Endothelial cell of umbilical vein (primary cell): ENCODE results near the gene KRTAP10-5. TPM values are rescaled to one million over a fixed set of nuclear protein-coding genes. Genes with fewer than 3 reads are reported as not detected.

Source experiments
- BruUV-seq: library from RNA; stranded (reverse); fragments of 400-500 nt; replicated peaks from 2 replicates; lab custom pipeline; 2021; lab: Mats Ljungman, UMichigan
- CTCF ChIA-PET: fragments of 300-600, 350-600 bp; sonication (Branson Sonifier 250); formaldehyde crosslinking; loops from one replicate; lab custom pipeline; 2021; ENCODE audit warnings: antibody characterized with exemption, inconsistent platforms; lab: Charles Lee
- POLR2A ChIA-PET: fragments of 300-600, 350-600 bp; sonication (Branson Sonifier 250); formaldehyde crosslinking; loops from one replicate; lab custom pipeline; 2021; ENCODE audit warnings: antibody characterized with exemption, inconsistent platforms; lab: Charles Lee
- DNase-seq: peaks from one replicate; pipeline ENCODE4 v3.0.0-alpha.2; 2011; ENCODE audit warnings: low read depth, low spot score
- FAIRE-seq: peaks from 2 replicates; lab custom pipeline; 2011; peaks lifted over from hg19 to GRCh38; lab: Jason Lieb, UNC
- H2AFZ ChIP-seq: 2 replicates; pipeline ENCODE4 v1.6.0; 2012; ENCODE audit warnings: low read depth, low read length, control low read depth, inconsistent platforms
- H3K27ac ChIP-seq: 2 replicates; pipeline ENCODE4 v1.5.1; 2011; ENCODE audit warnings: low read depth, mild to moderate bottlenecking, control low read depth, low read length, moderate library complexity; ENCODE audit not compliant: insufficient read depth
- H3K27me3 ChIP-seq, 2 experiments: 2 replicates each; pipeline versions ENCODE4 v1.6.0 to v1.6.1; 2011; ENCODE audit warnings: low read length in 2 of 2, mixed read lengths in 1 of 2; ENCODE audit not compliant: control insufficient read depth in 2 of 2, insufficient read depth in 2 of 2
- H3K36me3 ChIP-seq, 2 experiments: 2 replicates in 1 of 2; 3 replicates in 1 of 2; pipeline ENCODE4 v1.5.1; 2011; ENCODE audit warnings: low read length in 2 of 2, mild to moderate bottlenecking in 1 of 2, moderate library complexity in 1 of 2; ENCODE audit not compliant: control insufficient read depth in 2 of 2, insufficient read depth in 2 of 2; ENCODE audit errors: extremely low read depth in 1 of 2
- H3K4me1 ChIP-seq: 3 replicates; pipeline ENCODE4 v1.5.1; 2011; ENCODE audit warnings: mild to moderate bottlenecking, low read length; ENCODE audit not compliant: control insufficient read depth, insufficient read depth; ENCODE audit errors: extremely low read depth
- H3K4me2 ChIP-seq: 2 replicates; pipeline ENCODE4 v1.6.1; 2011; ENCODE audit warnings: low read length, control low read depth, mixed read lengths; ENCODE audit not compliant: insufficient read depth
- H3K4me3 ChIP-seq, 3 experiments: fragments of 200-600 bp in 1 of 3; sonication (generic), shearing (Covaris generic) in 1 of 3; replicated peaks in 1 of 3; 2 replicates each; pipeline ENCODE4 v1.5.1; 2011 to 2016; ENCODE audit warnings: control low read depth in 3 of 3, low read length in 3 of 3, mild to moderate bottlenecking in 2 of 3, inconsistent platforms in 1 of 3, low read depth in 1 of 3, moderate library complexity in 1 of 3; ENCODE audit not compliant: insufficient read depth in 1 of 3
- H3K79me2 ChIP-seq: 2 replicates; pipeline ENCODE4 v1.6.0; 2012; ENCODE audit warnings: low read length, inconsistent platforms; ENCODE audit not compliant: control insufficient read depth, insufficient read depth
- H3K9ac ChIP-seq: replicated peaks from 2 replicates; pipeline ENCODE3; 2011; ENCODE audit warnings: low read length, control low read depth; ENCODE audit not compliant: insufficient read depth; ENCODE audit errors: extremely low read depth
- H3K9me1 ChIP-seq: replicated peaks from 3 replicates; pipeline ENCODE4 v1.6.0; 2011; ENCODE audit warnings: mild to moderate bottlenecking, low read length; ENCODE audit not compliant: control insufficient read depth, insufficient read depth; ENCODE audit errors: extremely low read depth
- H3K9me3 ChIP-seq: replicated peaks from 2 replicates; pipeline ENCODE4 v1.5.1; 2012; ENCODE audit warnings: low read length, inconsistent platforms; ENCODE audit not compliant: control insufficient read depth, insufficient read depth
- H4K20me1 ChIP-seq: replicated peaks from 2 replicates; pipeline ENCODE3; 2011; ENCODE audit warnings: mild to moderate bottlenecking, low read length; ENCODE audit not compliant: control insufficient read depth, insufficient read depth; ENCODE audit errors: extremely low read depth
- CTCF ChIP-seq, 2 donors: IDR thresholded peaks; 1 replicate in 1 of 2; 2 replicates in 1 of 2; pipeline ENCODE4 v1.5.1; 2011; ENCODE audit warnings: low read length in 2 of 2, mild to moderate bottlenecking in 2 of 2, moderate library complexity in 2 of 2, control low read depth in 1 of 2, inconsistent platforms in 1 of 2, low read depth in 1 of 2; ENCODE audit not compliant: insufficient read depth in 1 of 2; ENCODE audit errors: extremely low read depth in 1 of 2
- EZH2 ChIP-seq: IDR thresholded peaks from 2 replicates; pipeline ENCODE4 v1.6.1; 2012; ENCODE audit warnings: borderline replicate concordance, low read depth, mild to moderate bottlenecking, moderate library complexity, low read length, inconsistent platforms; ENCODE audit not compliant: severe bottlenecking
- FOS ChIP-seq: IDR thresholded peaks from 2 replicates; pipeline ENCODE4 v1.6.1; 2011; ENCODE audit warnings: mild to moderate bottlenecking, low read length, moderate library complexity, borderline replicate concordance; ENCODE audit not compliant: insufficient read depth
- GATA2 ChIP-seq: IDR thresholded peaks from 2 replicates; pipeline ENCODE4 v1.7.0; 2011; ENCODE audit warnings: low read depth, mild to moderate bottlenecking, moderate library complexity, mixed read lengths, low read length; ENCODE audit not compliant: insufficient read length, insufficient read depth
- JUN ChIP-seq: IDR thresholded peaks from 2 replicates; pipeline ENCODE4 v1.6.1; 2011; ENCODE audit warnings: borderline replicate concordance, low read depth; ENCODE audit not compliant: insufficient read length, insufficient read depth
- MAX ChIP-seq: IDR thresholded peaks from 2 replicates; pipeline ENCODE4 v1.6.1; 2011; ENCODE audit not compliant: insufficient read depth, insufficient read length
- MYC ChIP-seq: IDR thresholded peaks from one replicate; pipeline ENCODE4 v1.6.1; 2011; ENCODE audit warnings: mild to moderate bottlenecking, low read depth, low read length
- POLR2A ChIP-seq: IDR thresholded peaks from 2 replicates; pipeline ENCODE4 v1.6.1; 2012; ENCODE audit warnings: low read depth, mild to moderate bottlenecking, control low read depth, low read length
- POLR2AphosphoS5 ChIP-seq: IDR thresholded peaks from 2 replicates; pipeline ENCODE4 v1.6.1; 2012; ENCODE audit warnings: low read depth, mild to moderate bottlenecking, control low read depth, low read length, moderate library complexity; ENCODE audit not compliant: insufficient read depth
- dilution Hi-C: fragments of 300-500 bp; cut with MboI; formaldehyde crosslinking; loops from one replicate; pipeline ENCODE4 v1.15.0; 2019; ENCODE audit warnings: low sequenced_read_pairs; ENCODE audit not compliant: extremely low pct_ligation_motif_present
- intact Hi-C: fragments of 100-400 bp; cut with micrococcal nuclease; formaldehyde crosslinking; loops from one replicate; pipeline ENCODE4 v1.10.0; 2022
- polyA plus RNA-seq, 4 experiments: library from polyadenylated mRNA; depleted of rRNA in 3 of 4; stranded (reverse) in 3 of 4; unstranded in 1 of 4; fragments of >200 nt; gene quantifications; 2 replicates each; pipeline versions ENCODE4 v1.2.1 to v1.2.3, GENCODE V29; 2011 to 2012; ENCODE audit warnings: missing spikeins in 1 of 4
- total RNA-seq: library from RNA; stranded (reverse); gene quantifications from 2 replicates; pipeline ENCODE4 v1.2.3, GENCODE V29; 2021

The KRTAP10-5 gene
- total and polyA plus RNA-seq, 2 donors (not counting 3 experiments of a cell fraction or from before 2014, with no cell fraction given): not detected

- Histone ChIP-seq H2AFZ (no peak overlapping the region), H3K9me1 (no peaks in the 10 kb centered on the region), H4K20me1 (no peaks in the 10 kb centered on the region), H3K36me3 (no peaks in the 10 kb centered on the region), H3K4me2 (no peak overlapping the region), H3K9me3 (no peaks in the 10 kb centered on the region), H3K27me3 (peaks cover 3 to 12% of the 10 kb centered on the region in 2 experiments), H3K4me1 (no peaks in the 10 kb centered on the region), H3K4me3 (no peak overlapping the region), H3K79me2 (no peaks in the 10 kb centered on the region), H3K9ac (no peak overlapping the region), H3K27ac (no peak overlapping the region)
- BruUV-seq: no TSS peak
- FAIRE-seq (no peak), DNase-seq (no peak)
- ChIA-PET POLR2A (no interaction called here), CTCF (no interaction called here)
- intact Hi-C loops (no loop called here), dilution Hi-C loops (no loop called here)
- TF ChIP-seq POLR2A (no peak), JUN (no peak), EZH2 (no peak), MAX (no peak), GATA2 (no peak), CTCF (IDR thresholded peaks at IDR 0.05; ENCODE audit: extremely low read depth in 1 of 2, insufficient read depth in 1 of 2, low read depth in 1 of 2, low read length in 2 of 2) (no peak), POLR2AphosphoS5 (no peak), MYC (no peak), FOS (no peak)
These were observed 30.7 kb downstream of the KRTAP10-5 start for GRCh38 chr21:44549525-44550211.
